ENCODE measurements around the gene DEFB131B.
"Not testable (repeated sequence)": the region's sequence is repeated elsewhere in the genome, so short reads cannot be mapped to it uniquely, and the experiment has no call there.

The DEFB131B gene

GRCh38 chr11:71911321-71911985 lies 33.2 kb downstream of the DEFB131B start:
- not testable (repeated sequence) for DNase-seq (ENCODE audit: low spot score)

- not testable (repeated sequence) for DNase-seq (ENCODE audit: low spot score)
Measured at GRCh38 chr11:71911986-71912340, 33.7 kb downstream of the DEFB131B start.

- DNase-seq (ENCODE audit: low spot score), result no peak
Measured at GRCh38 chr11:71913756-71914526, 35.7 kb downstream of the DEFB131B start.

- no peak for DNase-seq (ENCODE audit: low spot score)
Measured at GRCh38 chr11:71914617-71915189, 36.5 kb downstream of the DEFB131B start.

- no peak for DNase-seq (ENCODE audit: low spot score)
Measured at GRCh38 chr11:71917646-71918140, 39.4 kb downstream of the DEFB131B start.

- no peak for DNase-seq (ENCODE audit: low spot score)
Measured at GRCh38 chr11:71927820-71928736, 49.8 kb downstream of the DEFB131B start, which contains the start of gene XNDC1N. Gene XNDC1N (minus strand): TSS chr11:71928594. CDS start chr11:71923353, 5,241 bp downstream.

- peak; percentile 98 for DNase-seq (ENCODE audit: low spot score)
Measured at GRCh38 chr11:71928737-71929443, 50.6 kb downstream of the DEFB131B start, which contains the start of gene RNF121. Gene RNF121 (plus strand): TSS chr11:71929046. CDS start chr11:71929062, 16 bp downstream.

GRCh38 chr11:71929491-71929890 lies 51.2 kb downstream of the DEFB131B start:
- no peak for DNase-seq (ENCODE audit: low spot score)

GRCh38 chr11:71930556-71931244 lies 52.4 kb downstream of the DEFB131B start:
- no peak for DNase-seq (ENCODE audit: low spot score)

GRCh38 chr11:71931245-71931602 lies 53.0 kb downstream of the DEFB131B start:
- no peak for DNase-seq (ENCODE audit: low spot score)

GRCh38 chr11:71933141-71933933 lies 55.1 kb downstream of the DEFB131B start:
- no peak for DNase-seq (ENCODE audit: low spot score)
